DOHH2 (cell line): ENCODE results near the gene FAM89B.
"Not testable (repeated sequence)": the region's sequence is repeated elsewhere in the genome, so short reads cannot be mapped to it uniquely, and the experiment has no call there.

Source experiments
- H3F3A ChIP-seq: fragments of 200-600 bp; sonication (generic), shearing (Covaris generic); 2 replicates; pipeline ENCODE4 v1.6.0; 2016; ENCODE audit warnings: antibody characterized with exemption, mild to moderate bottlenecking; ENCODE audit not compliant: control insufficient read depth, insufficient read depth
- H3K27ac ChIP-seq: fragments of 200-600 bp; sonication (generic); 2 replicates; pipeline ENCODE4 v1.5.1; 2014; ENCODE audit warnings: low read depth, mild to moderate bottlenecking, low read length, moderate library complexity
- H3K27me3 ChIP-seq: fragments of 200-600 bp; sonication (generic); 2 replicates; pipeline ENCODE4 v1.6.1; 2014; ENCODE audit warnings: mild to moderate bottlenecking, low read length, mixed read lengths; ENCODE audit not compliant: control insufficient read depth
- H3K36me3 ChIP-seq: fragments of 200-600 bp; sonication (generic); 2 replicates; pipeline ENCODE4 v1.6.1; 2014; ENCODE audit warnings: mild to moderate bottlenecking, low read length, moderate library complexity, mixed read lengths; ENCODE audit not compliant: control insufficient read depth
- H3K4me1 ChIP-seq: fragments of 200-600 bp; sonication (generic); 2 replicates; pipeline ENCODE4 v1.6.1; 2014; ENCODE audit warnings: mild to moderate bottlenecking, low read length, mixed read lengths; ENCODE audit not compliant: control insufficient read depth
- H3K4me2 ChIP-seq: fragments of 200-600 bp; sonication (generic); 2 replicates; pipeline ENCODE4 v1.6.0; 2014; ENCODE audit warnings: mild to moderate bottlenecking, low read length, moderate library complexity
- H3K4me3 ChIP-seq: fragments of 200-600 bp; sonication (generic); 2 replicates; pipeline ENCODE4 v1.5.1; 2014; ENCODE audit warnings: mild to moderate bottlenecking, low read length, mixed read lengths
- H3K79me2 ChIP-seq: fragments of 200-600 bp; sonication (generic); 2 replicates; pipeline ENCODE4 v1.6.1; 2014; ENCODE audit warnings: mild to moderate bottlenecking, low read length, mixed read lengths; ENCODE audit not compliant: control insufficient read depth
- H3K9me2 ChIP-seq: fragments of 200-600 bp; sonication (generic); replicated peaks from 2 replicates; pipeline ENCODE4 v1.6.1; 2014; ENCODE audit warnings: mild to moderate bottlenecking, low read length, mixed read lengths; ENCODE audit not compliant: control insufficient read depth
- H3K9me3 ChIP-seq: fragments of 200-600 bp; sonication (generic); 2 replicates; pipeline ENCODE4 v1.6.1; 2014; ENCODE audit warnings: antibody characterized with exemption, low read length, mixed read lengths; ENCODE audit not compliant: control insufficient read depth, insufficient read depth
- H4K20me1 ChIP-seq: fragments of 200-600 bp; sonication (generic); 2 replicates; pipeline ENCODE4 v1.6.0; 2014; ENCODE audit warnings: low read depth, mild to moderate bottlenecking, antibody characterized with exemption, low read length, moderate library complexity; ENCODE audit not compliant: control insufficient read depth, insufficient read depth
- EZH2phosphoT487 ChIP-seq: fragments of 200-600 bp; sonication (generic); IDR thresholded peaks from 2 replicates; pipeline ENCODE4 v1.6.1; 2017; ENCODE audit warnings: borderline replicate concordance, mild to moderate bottlenecking, antibody characterized with exemption, low read length, moderate library complexity, mixed read lengths
- TF ChIP-seq, protein P1 (sequence below): fragments of 200-600 bp; sonication (generic); IDR thresholded peaks from one replicate; pipeline ENCODE4 v1.5.1; 2014; ENCODE audit warnings: antibody characterized with exemption, mild to moderate bottlenecking, low read depth, low read length; ENCODE audit not compliant: poor library complexity, severe bottlenecking

Gene FAM89B

DNA sequence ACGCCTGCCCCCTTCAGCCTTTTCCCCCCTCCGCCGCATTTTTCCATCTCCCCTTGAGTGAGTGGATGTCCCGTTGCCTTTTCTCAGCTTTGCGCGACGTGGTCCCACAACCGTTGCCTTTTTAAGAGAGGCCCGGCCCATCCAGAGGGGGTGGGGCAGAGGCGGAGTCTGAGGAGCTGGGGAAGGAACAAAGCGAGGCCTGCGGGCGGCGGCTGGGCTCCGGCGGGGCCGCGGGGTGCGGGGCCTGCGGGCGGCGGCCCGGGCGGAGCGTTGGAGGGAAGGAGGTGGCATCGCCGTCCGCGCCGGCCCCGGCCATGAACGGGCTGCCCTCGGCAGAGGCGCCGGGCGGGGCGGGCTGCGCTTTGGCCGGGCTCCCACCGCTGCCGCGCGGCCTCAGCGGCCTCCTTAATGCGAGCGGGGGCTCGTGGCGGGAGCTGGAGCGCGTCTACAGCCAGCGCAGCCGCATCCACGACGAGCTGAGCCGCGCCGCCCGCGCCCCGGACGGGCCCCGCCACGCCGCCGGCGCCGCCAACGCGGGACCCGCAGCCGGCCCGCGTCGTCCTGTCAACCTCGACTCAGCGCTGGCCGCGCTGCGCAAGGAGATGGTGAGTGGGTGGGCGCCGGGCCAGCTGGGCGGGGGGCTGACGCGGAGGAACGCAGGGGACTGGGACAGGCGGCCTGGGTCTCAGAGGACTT, at the start of gene FAM89B:
FAM89B (plus strand) TSS at position 183 of the 696 bp plus-strand sequence; CDS start at position 315, 132 bp downstream.
- peaks cover 27% of the 10 kb centered on the region for H3F3A ChIP-seq
- peaks cover 64% of the 10 kb centered on the region for H3K79me2 ChIP-seq
- peak within 1 kb of the TSS; percentile 87 for H3K4me2 ChIP-seq
- peaks cover 26% of the 10 kb centered on the region for H3K36me3 ChIP-seq
- H3K9me2 ChIP-seq, result no peaks in the 10 kb centered on the region
- H4K20me1 ChIP-seq, result 0 out of 2 replicates have a peak, but pooled peaks cover 2% of the 10 kb centered on the region
- peak within 1 kb of the TSS; percentile 90 for H3K27ac ChIP-seq
- TF ChIP-seq, protein P1, sequence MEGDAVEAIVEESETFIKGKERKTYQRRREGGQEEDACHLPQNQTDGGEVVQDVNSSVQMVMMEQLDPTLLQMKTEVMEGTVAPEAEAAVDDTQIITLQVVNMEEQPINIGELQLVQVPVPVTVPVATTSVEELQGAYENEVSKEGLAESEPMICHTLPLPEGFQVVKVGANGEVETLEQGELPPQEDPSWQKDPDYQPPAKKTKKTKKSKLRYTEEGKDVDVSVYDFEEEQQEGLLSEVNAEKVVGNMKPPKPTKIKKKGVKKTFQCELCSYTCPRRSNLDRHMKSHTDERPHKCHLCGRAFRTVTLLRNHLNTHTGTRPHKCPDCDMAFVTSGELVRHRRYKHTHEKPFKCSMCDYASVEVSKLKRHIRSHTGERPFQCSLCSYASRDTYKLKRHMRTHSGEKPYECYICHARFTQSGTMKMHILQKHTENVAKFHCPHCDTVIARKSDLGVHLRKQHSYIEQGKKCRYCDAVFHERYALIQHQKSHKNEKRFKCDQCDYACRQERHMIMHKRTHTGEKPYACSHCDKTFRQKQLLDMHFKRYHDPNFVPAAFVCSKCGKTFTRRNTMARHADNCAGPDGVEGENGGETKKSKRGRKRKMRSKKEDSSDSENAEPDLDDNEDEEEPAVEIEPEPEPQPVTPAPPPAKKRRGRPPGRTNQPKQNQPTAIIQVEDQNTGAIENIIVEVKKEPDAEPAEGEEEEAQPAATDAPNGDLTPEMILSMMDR, result no peak
- no peak for TF ChIP-seq EZH2phosphoT487
- H3K4me1 ChIP-seq, result peaks cover 65% of the 10 kb centered on the region
- H3K4me3 ChIP-seq, result peak within 1 kb of the TSS; percentile 98
- H3K9me3 ChIP-seq, result no peaks in the 10 kb centered on the region
- H3K27me3 ChIP-seq, result no peaks in the 10 kb centered on the region

DNA sequence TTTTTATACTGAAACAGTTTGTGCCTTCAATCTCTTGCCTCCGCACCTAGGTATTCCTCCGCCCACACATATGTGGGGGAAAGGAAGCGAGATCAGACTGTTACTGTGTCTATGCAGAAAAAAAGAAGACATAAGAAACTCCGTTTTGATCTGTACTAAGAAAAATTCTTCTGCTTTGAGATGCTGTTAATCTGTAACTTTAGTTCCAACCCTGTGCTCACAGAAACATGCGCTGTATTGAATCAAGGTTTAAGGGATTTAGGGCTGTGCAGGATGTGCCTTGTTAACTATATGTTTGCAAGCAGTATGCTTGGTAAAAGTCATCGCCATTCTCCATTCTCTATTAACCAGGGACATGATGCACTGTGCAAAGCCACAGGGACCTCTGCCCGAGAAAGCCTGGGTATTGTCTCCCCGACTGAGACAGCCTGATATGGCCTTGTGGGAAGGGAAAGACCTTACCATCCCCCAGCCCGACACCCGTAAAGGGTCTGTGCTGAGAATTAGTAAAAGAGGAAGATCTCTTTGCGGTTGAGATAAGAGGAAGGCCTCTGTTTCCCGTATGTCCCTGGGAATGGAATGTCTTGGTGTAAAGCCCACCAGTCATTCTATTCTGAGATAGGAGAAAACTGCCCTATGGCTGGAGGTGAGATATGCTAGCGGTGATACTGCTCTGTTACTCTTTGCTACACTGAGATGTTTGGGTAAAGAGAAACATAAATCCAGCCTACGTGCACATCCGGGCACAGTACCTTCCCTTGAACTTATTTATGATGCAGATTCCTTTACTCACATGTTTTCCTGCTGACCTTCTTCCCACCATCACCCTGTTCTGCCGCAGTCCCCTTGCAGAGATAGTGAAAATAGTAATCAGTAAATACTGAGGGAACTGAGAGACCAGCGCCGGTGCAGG, 49.4 kb upstream of the FAM89B start:
- H4K20me1 ChIP-seq, H3K27ac ChIP-seq, H3F3A ChIP-seq, H3K27me3 ChIP-seq, H3K9me2 ChIP-seq, H3K9me3 ChIP-seq: not testable (repeated sequence)
- H3K4me1 ChIP-seq, result peaks cover 31% of the 10 kb centered on the region
- H3K4me3 ChIP-seq, result peak overlapping the region; percentile 49
- H3K4me2 ChIP-seq, result peak overlapping the region; percentile 65
- peaks cover 25% of the 10 kb centered on the region for H3K36me3 ChIP-seq
- peaks cover 21% of the 10 kb centered on the region for H3K79me2 ChIP-seq

DNA sequence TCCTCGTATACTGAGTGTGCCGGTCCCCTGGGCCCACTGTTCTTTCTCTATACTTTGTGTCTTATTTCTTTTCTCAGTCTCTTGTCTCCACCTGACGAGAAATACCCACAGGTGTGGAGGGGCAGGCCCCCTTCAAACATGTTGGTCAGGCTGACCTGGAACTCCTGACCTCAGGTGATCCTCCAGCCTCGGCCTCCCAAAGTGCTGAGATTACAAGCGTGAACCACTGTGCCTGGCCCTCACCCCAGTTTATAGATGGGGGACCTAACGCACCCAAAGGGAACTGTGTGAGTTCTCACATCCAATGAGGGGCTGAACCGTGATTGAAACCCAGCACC, 48.7 kb upstream of the FAM89B start:
- not testable (repeated sequence) for H3K9me2 ChIP-seq, H3K9me3 ChIP-seq, H3K27ac ChIP-seq, H3F3A ChIP-seq, H3K4me3 ChIP-seq, H3K27me3 ChIP-seq, H4K20me1 ChIP-seq
- peaks cover 31% of the 10 kb centered on the region for H3K4me1 ChIP-seq
- peaks cover 25% of the 10 kb centered on the region for H3K36me3 ChIP-seq
- peaks cover 21% of the 10 kb centered on the region for H3K79me2 ChIP-seq
- H3K4me2 ChIP-seq, result peak overlapping the region; percentile 65

DNA sequence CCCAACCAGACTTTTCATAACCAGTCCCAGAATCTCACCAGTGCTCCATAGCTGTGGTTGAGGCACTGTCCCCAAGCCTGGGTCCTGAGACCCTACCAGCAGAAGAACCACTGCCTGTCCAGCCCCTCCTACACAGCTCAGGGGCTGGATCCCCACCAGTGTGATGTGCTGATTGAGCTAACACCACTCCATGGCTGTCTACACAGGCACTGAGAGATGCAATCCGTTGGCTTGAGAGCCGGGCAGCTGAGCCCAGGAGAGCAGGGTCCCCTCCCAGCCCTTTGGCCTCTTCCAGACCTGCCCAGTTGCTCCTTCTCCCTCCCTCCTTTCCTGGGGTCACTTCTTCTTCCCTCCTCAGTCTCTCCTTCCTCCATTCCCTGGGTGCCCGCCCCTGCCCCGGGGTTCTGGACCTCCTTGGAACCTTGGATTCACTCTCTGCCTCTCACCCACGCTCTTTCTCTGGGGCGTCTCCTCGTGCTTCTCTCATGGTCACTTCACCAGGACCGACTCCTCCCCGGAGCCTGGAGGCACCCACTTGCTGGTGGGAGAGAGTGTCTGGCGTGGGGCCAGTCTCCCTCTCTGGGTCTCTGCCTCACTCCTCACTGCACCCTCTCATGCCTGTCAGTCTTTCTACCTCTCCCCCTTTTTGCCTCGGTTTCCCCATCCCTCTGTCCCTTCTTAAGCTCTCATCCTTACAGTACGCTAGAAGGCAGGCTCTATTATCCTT, 48.2 kb upstream of the FAM89B start:
- H3K9me3 ChIP-seq, result no peaks in the 10 kb centered on the region
- H3F3A ChIP-seq, result 0 out of 2 replicates have a peak, but pooled peaks cover 3% of the 10 kb centered on the region
- no peaks in the 10 kb centered on the region for H3K9me2 ChIP-seq
- H3K36me3 ChIP-seq, result peaks cover 29% of the 10 kb centered on the region
- H3K4me2 ChIP-seq, result peak overlapping the region; percentile 69
- peaks cover 31% of the 10 kb centered on the region for H3K4me1 ChIP-seq
- peaks cover 21% of the 10 kb centered on the region for H3K79me2 ChIP-seq
- H4K20me1 ChIP-seq, result peaks cover 9% of the 10 kb centered on the region; the same call in 1 of the 2 replicates
- TF ChIP-seq, protein P1, result no peak
- TF ChIP-seq EZH2phosphoT487, result no peak
- no peak overlapping the region for H3K27ac ChIP-seq
- H3K27me3 ChIP-seq, result no peaks in the 10 kb centered on the region
- peak overlapping the region; percentile 59 for H3K4me3 ChIP-seq
